ENCODE data around the gene APLP2. TPM values are rescaled to one million over a fixed set of nuclear protein-coding genes. Genes with fewer than 3 reads are reported as not detected.

The APLP2 gene
- total RNA-seq, 1 donor from 2014 or later: 548 TPM

DNA sequence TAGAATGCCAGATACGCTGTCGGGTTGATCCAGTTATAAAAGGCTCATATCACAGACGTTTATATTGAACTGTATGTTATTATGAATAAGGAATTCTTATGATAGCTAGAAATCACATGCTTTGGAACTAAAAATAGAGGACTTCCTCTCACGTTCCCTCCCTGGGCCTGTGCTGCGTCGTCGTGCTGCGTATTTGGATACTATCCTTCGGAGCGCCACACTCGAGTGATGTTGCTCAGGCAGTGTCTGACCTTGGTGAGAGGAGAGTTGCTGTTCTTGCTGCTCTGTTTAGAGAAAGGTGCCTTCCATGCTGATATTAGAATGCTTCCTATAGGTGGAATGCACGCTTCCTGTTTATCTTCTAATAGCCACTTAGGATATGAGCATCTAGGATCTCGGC is 69.7 kb downstream of the APLP2 start:
- no peak for TF ChIP-seq CTCF (conservative IDR thresholded peaks at IDR 0.05; ENCODE audit: low read depth, low read length)

DNA sequence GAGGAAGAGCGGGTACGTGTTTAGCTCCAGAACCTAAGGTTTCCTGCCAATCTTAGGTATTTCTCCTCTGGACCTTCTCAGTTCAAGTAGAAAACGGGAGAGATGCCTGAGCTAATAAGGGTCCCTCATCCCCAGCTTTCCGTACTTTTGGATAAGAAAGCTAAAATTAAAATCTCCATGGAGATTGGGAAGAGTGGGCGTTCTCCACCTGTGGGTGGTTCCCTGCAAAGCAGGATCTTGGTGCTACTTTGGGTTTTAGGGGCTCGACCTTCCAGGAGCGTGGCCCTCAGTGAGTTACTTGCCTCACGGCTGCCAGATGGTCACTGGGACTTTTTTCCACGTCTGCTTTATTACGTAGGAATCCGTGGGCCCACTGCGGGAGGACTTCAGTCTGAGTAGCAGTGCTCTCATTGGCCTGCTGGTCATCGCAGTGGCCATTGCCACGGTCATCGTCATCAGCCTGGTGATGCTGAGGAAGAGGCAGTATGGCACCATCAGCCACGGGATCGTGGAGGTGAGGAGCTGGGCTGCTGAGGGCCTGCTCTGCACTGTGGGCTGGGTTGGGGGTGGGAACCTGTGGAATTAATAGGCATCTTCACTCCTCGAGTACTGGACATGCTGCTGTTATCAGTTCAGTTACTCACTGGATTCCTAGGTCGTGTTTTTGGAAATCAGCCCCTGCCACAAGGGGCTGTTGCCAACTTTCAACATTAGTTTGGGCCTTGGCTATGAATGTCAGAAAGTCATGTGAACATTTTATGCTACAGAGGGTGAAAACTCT is 72.1 kb downstream of the APLP2 start:
- no peak overlapping the region for H3K4me3 ChIP-seq (ENCODE audit: low read depth, low read length)
- DNase-seq (ENCODE audit: low read depth): no peak
- no peak for TF ChIP-seq CTCF (conservative IDR thresholded peaks at IDR 0.05; ENCODE audit: low read depth, low read length)

More for the DNA sequence above, 69.7 kb downstream of the APLP2 start:
- DNase-seq (ENCODE audit: low read depth): no peak
- H3K4me3 ChIP-seq (ENCODE audit: low read depth, low read length): no peak overlapping the region

GRCh38 chr11:130144141-130144540 is 74.4 kb downstream of the APLP2 start:
- H3K4me3 ChIP-seq (ENCODE audit: low read depth, low read length): no peak overlapping the region
- DNase-seq (ENCODE audit: low read depth): no peak
- TF ChIP-seq CTCF (conservative IDR thresholded peaks at IDR 0.05; ENCODE audit: low read depth, low read length): no peak

DNA sequence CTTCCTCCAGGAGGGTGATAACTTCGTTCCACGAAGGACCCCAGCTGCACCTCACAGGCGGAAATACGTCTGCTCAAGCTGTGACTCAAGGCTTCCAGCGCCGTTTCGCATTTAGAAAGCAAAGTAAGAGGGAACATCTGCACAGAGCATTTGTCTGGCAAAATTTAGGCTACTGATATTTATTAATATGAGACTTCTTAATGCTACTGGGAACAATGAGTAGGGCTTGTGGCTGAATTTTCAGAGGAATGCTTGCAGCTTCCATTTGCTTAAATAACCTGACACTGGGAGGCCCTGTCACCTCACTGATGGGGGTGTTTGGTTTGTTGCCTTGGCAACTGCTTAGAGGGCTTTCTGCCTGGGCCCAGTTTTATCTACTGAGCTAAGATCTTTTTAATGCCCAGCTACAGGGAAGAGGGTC is 75.2 kb downstream of the APLP2 start:
- H3K4me3 ChIP-seq (ENCODE audit: low read depth, low read length): no peak overlapping the region
- TF ChIP-seq CTCF (conservative IDR thresholded peaks at IDR 0.05; ENCODE audit: low read depth, low read length): no peak
- no peak for DNase-seq (ENCODE audit: low read depth)

GRCh38 chr11:130145311-130145812 is 75.7 kb downstream of the APLP2 start:
- no peak for TF ChIP-seq CTCF (conservative IDR thresholded peaks at IDR 0.05; ENCODE audit: low read depth, low read length)
- DNase-seq (ENCODE audit: low read depth): no peak
- H3K4me3 ChIP-seq (ENCODE audit: low read depth, low read length): no peak overlapping the region

DNA sequence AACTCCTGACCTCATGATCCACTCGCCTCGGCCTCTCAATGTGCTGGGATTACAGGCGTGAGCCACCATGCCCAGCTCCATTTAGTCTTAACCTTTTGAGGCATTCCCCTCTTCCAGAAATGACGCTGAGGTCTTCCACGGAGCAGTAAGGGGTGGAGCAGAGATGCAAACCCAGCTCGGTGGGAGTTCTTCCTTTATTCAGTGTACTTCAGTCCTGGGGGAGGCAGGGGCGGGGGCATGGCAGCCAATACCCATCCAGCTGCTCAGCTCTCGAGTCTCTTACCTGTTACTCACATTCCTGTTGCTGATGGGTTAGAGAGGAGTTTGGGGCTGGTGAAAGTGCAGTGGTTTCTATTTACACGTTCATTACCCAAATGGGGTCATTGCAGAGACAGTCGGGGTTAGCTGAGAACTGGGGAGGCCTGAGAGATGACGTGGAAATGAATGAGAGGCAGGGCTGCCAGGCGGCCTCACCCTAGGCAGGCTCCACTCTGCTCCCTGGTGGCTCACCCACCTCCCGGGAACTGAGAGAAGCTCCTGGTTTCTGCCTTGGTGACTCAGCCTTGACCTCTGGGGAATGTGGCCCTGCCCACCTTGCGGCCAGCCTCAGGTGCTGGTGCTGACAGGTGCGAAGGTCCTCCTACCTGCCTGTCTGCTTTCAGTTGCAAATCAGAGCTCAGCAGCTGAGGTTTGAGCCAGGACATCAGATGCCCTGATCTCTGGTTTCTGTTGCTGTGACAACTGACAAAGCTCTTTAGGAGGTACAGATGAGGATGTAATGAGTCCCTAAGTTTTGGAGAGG is 76.5 kb downstream of the APLP2 start:
- no peak for DNase-seq (ENCODE audit: low read depth)
- peak; percentile 62 for TF ChIP-seq CTCF (conservative IDR thresholded peaks at IDR 0.05; ENCODE audit: low read depth, low read length)
- no peak overlapping the region for H3K4me3 ChIP-seq (ENCODE audit: low read depth, low read length)

Measured in epithelial cell of proximal tubule (primary cell).